ENCODE data around the gene CLIP2. TPM values are rescaled to one million over a fixed set of nuclear protein-coding genes. Genes with fewer than 3 reads are reported as not detected.

Gene CLIP2
- total RNA-seq, 4 donors from 2014 or later: 35.4 to 212 (median 76.6) TPM

GRCh38 chr7:74256491-74257408 is 32.5 kb upstream of the CLIP2 start:
- Histone ChIP-seq H3K27ac (no peak overlapping the region), H3K36me3 (no peaks in the 10 kb centered on the region), H3K4me1 (peaks cover 0 to 22% (median 2%) of the 10 kb centered on the region in 4 donors), H3K4me3 (no peak overlapping the region), H3K9me3 (no peaks in the 10 kb centered on the region), H3K27me3 (no peaks in the 10 kb centered on the region)
- no peak for DNase-seq
- TF ChIP-seq CTCF (IDR thresholded peaks at IDR 0.05): no peak
- TF ChIP-seq POLR2A (IDR thresholded peaks at IDR 0.05): no peak

- H3K36me3 ChIP-seq: no peaks in the 10 kb centered on the region
- no peaks in the 10 kb centered on the region for H3K27me3 ChIP-seq
- no peak overlapping the region for H3K4me3 ChIP-seq
- H3K9me3 ChIP-seq: no peaks in the 10 kb centered on the region
- DNase-seq: no peak
- no peak overlapping the region for H3K27ac ChIP-seq
- TF ChIP-seq POLR2A (IDR thresholded peaks at IDR 0.05) (no peak), CTCF (IDR thresholded peaks at IDR 0.05) (no peak)
- H3K4me1 ChIP-seq: peaks cover 0 to 10% (median 4%) of the 10 kb centered on the region in 4 donors
Measured at GRCh38 chr7:74258639-74259038, 30.6 kb upstream of the CLIP2 start.

GRCh38 chr7:74262639-74263398 is 26.4 kb upstream of the CLIP2 start:
- H3K27me3 ChIP-seq: no peaks in the 10 kb centered on the region
- no peak for TF ChIP-seq POLR2A (IDR thresholded peaks at IDR 0.05)
- no peak for TF ChIP-seq CTCF (IDR thresholded peaks at IDR 0.05)

GRCh38 chr7:74263399-74264120 is 25.6 kb upstream of the CLIP2 start:
- no peaks in the 10 kb centered on the region for H3K27me3 ChIP-seq
- no peak overlapping the region for H3K27ac ChIP-seq
- no peaks in the 10 kb centered on the region for H3K9me3 ChIP-seq
- DNase-seq: peak in 1 of 3 donors; percentile 47
- peaks cover 0 to 5% (median 0%) of the 10 kb centered on the region in 4 donors for H3K4me1 ChIP-seq
- TF ChIP-seq POLR2A (IDR thresholded peaks at IDR 0.05): no peak
- TF ChIP-seq CTCF (IDR thresholded peaks at IDR 0.05): no peak
- no peaks in the 10 kb centered on the region for H3K36me3 ChIP-seq
- H3K4me3 ChIP-seq: no peak overlapping the region

More at GRCh38 chr7:74262639-74263398, 26.4 kb upstream of the CLIP2 start:
- H3K4me1 ChIP-seq: peaks cover 0 to 5% (median 0%) of the 10 kb centered on the region in 4 donors
- H3K9me3 ChIP-seq: no peaks in the 10 kb centered on the region
- H3K27ac ChIP-seq: no peak overlapping the region
- H3K36me3 ChIP-seq: no peaks in the 10 kb centered on the region
- H3K4me3 ChIP-seq: no peak overlapping the region
- no peak for DNase-seq

GRCh38 chr7:74266191-74266963 is 22.8 kb upstream of the CLIP2 start:
- Histone ChIP-seq H3K27ac (no peak overlapping the region), H3K9me3 (no peaks in the 10 kb centered on the region), H3K4me3 (no peak overlapping the region), H3K36me3 (no peaks in the 10 kb centered on the region), H3K4me1 (peaks cover 0 to 11% (median 3%) of the 10 kb centered on the region in 4 donors), H3K27me3 (no peaks in the 10 kb centered on the region)
- no peak for DNase-seq
- no peak for TF ChIP-seq CTCF (IDR thresholded peaks at IDR 0.05)

Data from Peyer's patch (tissue), 4 donors.